Activated CD4-positive, CD25-positive, alpha-beta regulatory T cell treated with anti-CD3 and anti-CD28 coated beads, Interleukin-2, amount 50 U/mL, for 72 hours (primary cell): Measurements from ENCODE around the gene BAIAP3.

Source experiments
- DNase-seq: peaks from one replicate; pipeline ENCODE4 v3.0.0; 2021

BAIAP3 gene

GRCh38 chr16:1347962-1348361, 14.5 kb downstream of the BAIAP3 start:
- DNase-seq = no peak

GRCh38 chr16:1348441-1348840, 15.0 kb downstream of the BAIAP3 start:
- DNase-seq = no peak

- no peak for DNase-seq
Measured at GRCh38 chr16:1348926-1349325, 15.5 kb downstream of the BAIAP3 start.

DNA sequence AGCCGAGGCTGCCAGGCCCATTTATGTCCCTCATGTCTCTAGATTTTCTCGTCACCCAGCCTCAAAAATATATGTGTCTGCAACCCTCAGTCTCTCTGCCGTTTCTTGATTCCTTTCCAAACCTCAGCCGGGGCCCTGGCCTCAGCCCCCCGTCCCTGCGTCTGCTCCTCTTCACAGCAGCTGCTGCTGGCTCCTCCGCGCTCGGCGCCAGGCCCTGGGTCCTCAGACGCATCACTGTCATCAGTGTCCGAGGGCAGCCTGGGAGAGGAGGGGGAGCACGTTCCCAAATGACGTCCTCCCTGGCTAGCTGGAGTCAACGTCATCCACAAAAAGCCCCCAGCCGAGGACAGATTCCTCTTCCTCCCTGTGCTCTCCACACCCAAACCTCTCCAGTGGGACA, 15.9 kb downstream of the BAIAP3 start:
- no peak for DNase-seq

DNA sequence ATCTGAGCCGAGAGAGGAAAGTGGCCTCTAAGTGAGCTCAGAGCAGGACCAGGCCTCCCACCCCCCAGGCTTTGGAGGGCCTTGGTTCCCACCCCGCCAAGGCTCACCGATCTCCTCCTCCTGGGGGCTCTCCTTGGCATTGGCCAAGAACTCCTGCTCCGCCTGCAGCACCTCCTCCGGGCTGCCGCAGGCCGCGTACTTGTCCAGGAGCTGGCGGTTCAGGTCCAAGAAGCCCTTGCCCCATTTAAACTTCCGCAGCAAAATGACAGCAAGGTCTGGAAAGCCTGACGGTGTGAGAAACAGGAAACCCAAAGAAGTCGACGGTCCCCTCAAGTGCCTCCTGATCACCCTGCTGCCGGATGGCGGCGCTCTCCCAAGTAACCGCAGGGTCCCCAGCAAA, 16.5 kb downstream of the BAIAP3 start:
- no peak for DNase-seq

- DNase-seq = no peak
Measured at GRCh38 chr16:1350691-1351090, 17.2 kb downstream of the BAIAP3 start.

GRCh38 chr16:1351215-1351581, 17.8 kb downstream of the BAIAP3 start:
- no peak for DNase-seq

DNA sequence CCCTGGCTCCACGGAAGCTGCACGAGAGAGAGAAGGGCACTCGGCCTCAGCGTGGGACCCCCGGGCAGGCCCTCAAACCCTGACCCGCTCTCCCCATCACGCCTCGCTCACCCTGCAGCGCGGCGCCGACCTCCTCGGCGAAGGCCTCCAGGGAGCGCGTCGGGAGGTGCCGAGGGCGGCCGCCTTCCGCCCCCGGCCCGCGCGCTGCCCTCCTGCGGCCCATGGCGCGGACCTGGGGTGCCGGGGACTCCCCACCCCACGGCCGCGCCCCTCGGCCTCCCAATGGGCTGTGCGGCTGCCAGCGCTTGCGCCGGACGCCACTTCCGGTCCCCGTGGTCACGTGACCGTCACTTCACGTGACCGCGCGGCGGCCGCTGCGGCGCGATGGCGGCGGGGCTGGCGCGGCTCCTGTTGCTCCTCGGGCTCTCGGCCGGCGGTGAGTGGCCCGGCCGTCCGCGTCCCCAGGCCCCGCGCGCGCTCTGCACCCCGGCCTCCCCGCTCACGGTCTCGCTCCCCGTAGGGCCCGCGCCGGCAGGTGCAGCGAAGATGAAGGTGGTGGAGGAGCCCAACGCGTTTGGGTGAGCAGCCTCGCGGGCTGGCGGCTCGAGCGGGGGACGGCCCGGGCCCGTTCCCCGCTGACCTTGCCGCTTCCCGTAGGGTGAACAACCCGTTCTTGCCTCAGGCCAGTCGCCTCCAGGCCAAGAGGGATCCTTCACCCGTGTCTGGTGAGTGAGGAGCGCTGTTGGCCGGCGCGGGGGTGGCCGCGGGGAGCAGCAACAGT, 18.3 kb downstream of the BAIAP3 start, which contains the start of the genes GNPTG and TSR3:
Gene GNPTG, plus strand, starts transcription at position 350 of the 781 bp plus-strand sequence. Its CDS starts 35 bp downstream, at position 385.
Gene TSR3, minus strand, starts transcription at position 297 of the 781 bp plus-strand sequence. Its CDS starts 74 bp downstream, at position 223.
- peak; percentile 91 for DNase-seq

DNA sequence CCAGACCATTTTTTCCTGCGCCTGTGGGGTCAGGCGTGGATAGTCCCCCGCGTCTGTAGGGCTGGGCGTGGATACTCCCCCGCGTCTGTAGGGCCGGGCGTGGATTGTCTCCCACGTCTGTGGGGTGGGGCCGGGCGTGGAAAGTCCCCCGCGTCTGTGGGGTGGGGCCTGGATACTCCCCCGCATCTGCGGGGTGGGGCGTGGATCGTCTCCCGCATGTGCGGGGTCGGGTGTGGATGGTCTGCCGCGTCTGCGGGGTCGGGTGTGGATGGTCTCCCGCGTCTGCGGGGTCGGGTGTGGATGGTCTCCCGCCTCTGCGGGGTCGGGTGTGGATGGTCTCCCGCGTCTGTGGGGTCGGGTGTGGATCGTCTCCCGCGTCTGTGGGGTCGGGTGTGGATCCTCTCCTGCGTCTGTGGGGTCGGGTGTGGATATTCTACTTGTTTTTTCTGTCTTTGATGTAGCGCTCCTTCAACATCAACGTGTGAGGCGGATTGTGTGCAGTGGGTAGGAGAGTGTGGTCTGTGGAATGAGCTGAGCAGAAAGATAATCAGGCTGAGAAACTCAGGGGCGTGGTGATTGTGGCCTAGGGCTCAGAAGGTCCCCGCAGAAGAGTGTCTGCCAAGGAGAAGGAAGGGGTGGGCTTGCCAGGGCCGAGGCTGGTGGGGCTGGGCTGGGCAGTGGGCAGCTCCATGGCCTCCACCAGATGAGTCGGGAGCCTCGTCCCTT, 21.5 kb downstream of the BAIAP3 start:
- no peak for DNase-seq

- DNase-seq = no peak
Measured at GRCh38 chr16:1355591-1355990, 22.1 kb downstream of the BAIAP3 start.

- DNase-seq = no peak
Measured at GRCh38 chr16:1356061-1356900, 22.8 kb downstream of the BAIAP3 start.

DNA sequence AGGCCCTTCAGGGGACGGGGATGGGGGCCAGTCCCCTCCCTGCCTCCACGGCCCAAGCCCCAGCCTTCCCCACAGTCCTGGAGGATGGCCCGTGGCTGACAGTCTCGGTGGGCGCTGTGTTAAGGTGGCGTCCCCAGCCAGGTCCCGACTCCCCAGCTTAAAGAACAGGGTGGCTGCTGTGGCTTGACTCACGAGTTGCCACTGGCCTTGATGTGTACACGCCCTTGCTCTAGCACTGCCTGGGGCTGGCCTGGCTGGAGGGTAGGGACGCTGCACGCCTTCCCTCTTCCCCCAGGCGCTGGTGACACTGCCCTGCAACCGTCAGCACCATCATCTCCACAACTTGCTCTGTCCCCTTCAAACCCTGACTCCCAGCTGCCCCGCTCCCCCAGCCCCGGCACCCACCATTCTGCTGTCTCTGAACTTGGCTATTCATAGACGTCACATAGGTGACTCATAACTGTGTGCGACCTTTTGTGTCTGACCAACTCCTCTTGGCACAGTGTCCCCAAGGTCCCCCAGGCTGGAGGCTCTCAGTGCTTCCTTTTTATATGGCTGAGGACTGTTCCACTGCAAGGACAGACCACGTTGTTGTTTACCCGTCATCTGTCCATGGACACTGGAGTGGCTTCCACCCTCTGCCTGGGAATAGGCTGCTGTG, 24.6 kb downstream of the BAIAP3 start:
- no peak for DNase-seq

GRCh38 chr16:1361685-1362360, 28.4 kb downstream of the BAIAP3 start:
- no peak for DNase-seq

- no peak for DNase-seq
Measured at GRCh38 chr16:1362807-1363206, 29.4 kb downstream of the BAIAP3 start.

DNA sequence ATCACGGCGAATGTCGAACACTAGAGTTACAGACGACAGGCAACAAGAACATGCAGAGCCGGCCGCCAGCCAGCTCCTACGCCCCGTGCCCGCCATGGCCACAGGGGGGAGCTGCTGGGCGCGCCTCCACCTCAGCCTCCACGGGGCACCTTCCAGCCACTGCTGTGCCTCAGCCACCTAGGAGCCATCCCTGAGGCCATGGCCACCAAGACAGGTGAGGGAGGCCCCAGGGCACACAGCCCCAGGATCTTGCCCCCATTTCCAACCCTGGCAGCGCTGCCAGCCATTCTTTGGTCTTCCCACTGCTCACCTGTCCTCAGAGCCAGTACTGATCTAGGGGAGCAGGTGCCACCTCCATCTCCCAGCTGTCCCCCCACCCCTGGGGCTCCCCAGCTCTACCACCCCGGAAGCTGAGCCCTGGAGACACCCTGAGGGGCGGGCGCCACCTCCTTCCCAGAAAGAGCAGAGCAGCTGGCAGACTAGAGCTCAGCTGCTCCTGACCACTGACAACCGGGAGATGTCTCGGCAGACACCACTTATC, 30.1 kb downstream of the BAIAP3 start:
- DNase-seq = peak; percentile 72

GRCh38 chr16:1364510-1364909, 31.1 kb downstream of the BAIAP3 start:
- DNase-seq = no peak

- no peak for DNase-seq
Measured at GRCh38 chr16:1366060-1366711, 32.7 kb downstream of the BAIAP3 start.

GRCh38 chr16:1366712-1367299, 33.4 kb downstream of the BAIAP3 start:
- DNase-seq = no peak

- DNase-seq = no peak
Measured at GRCh38 chr16:1367486-1368174, 34.2 kb downstream of the BAIAP3 start.
